Left lung (tissue), 10 donors: Measurements from ENCODE around the gene KCNH2. TPM values are rescaled to one million over a fixed set of nuclear protein-coding genes. Genes with fewer than 3 reads are reported as not detected.

ENCODE experiments used
- ATAC-seq: fragments of 200-7000 bp; cut with Tn5 transposase; one replicate; pipeline ENCODE4 v1.9.1; 2020; ENCODE audit warnings: moderate library complexity
- DNase-seq, 4 donors: peaks; one replicate each; pipeline ENCODE4 v3.0.0-alpha.2; 2013 to 2020
- H3K27ac ChIP-seq, 2 donors: fragments of 200-600 bp; sonication (generic) in 1 of 2; one replicate each; pipeline versions ENCODE4 v1.5.0 to v1.8.0; 2020 to 2021
- H3K27me3 ChIP-seq, 2 donors: fragments of 200-600 bp; sonication (generic) in 1 of 2; one replicate each; pipeline versions ENCODE4 v1.5.0 to v1.8.0; 2020 to 2021
- H3K36me3 ChIP-seq, 2 donors: fragments of 200-600 bp; sonication (generic) in 1 of 2; one replicate each; pipeline versions ENCODE4 v1.5.0 to v1.8.0; 2020 to 2021
- H3K4me1 ChIP-seq, 2 donors: fragments of 200-600 bp; one replicate each; pipeline ENCODE4 v1.8.0; 2021
- H3K4me3 ChIP-seq, 2 donors: fragments of 200-600 bp; sonication (generic) in 1 of 2; one replicate each; pipeline versions ENCODE4 v1.5.0 to v1.8.0; 2020 to 2021; ENCODE audit warnings: mild to moderate bottlenecking in 1 of 2
- H3K9me3 ChIP-seq, 2 donors: fragments of 200-600 bp; sonication (generic) in 1 of 2; one replicate each; pipeline versions ENCODE4 v1.5.0 to v1.8.0; 2020 to 2021
- CTCF ChIP-seq, 2 donors: fragments of 200-600 bp; sonication (generic) in 1 of 2; IDR thresholded peaks; one replicate each; pipeline versions ENCODE4 v1.5.0 to v1.8.0; 2021; ENCODE audit warnings: antibody characterized with exemption in 2 of 2
- intact Hi-C, 2 donors: fragments of 100-400 bp; cut with DNase I; formaldehyde crosslinking; loops; one replicate each; pipeline versions ENCODE4 v1.11.2 to v1.14.2; 2022
- polyA plus RNA-seq, 6 donors: library from polyadenylated mRNA; unstranded; fragments of 120-200 nt; gene quantifications; one replicate each; pipeline ENCODE4 v1.2.1, GENCODE V29; 2013; ENCODE audit not compliant: insufficient read length in 6 of 6
- total RNA-seq, 2 donors: library from RNA; stranded (reverse); fragmentation: NEBNext Ultra II Directional; extraction: Animal tissue kit (Norgen Biotek cat#: 25700); gene quantifications; one replicate each; pipeline ENCODE4 v1.2.1, GENCODE V29; 2021
- donor health status: DM: no; HTN: yes; CAD: no.
- donor health status: DM: no; HTN: no; CAD: no.

KCNH2 gene
- total and polyA plus RNA-seq, 8 donors: 0.82 to 5.3 (median 4.2) TPM

GRCh38 chr7:150904011-150904909 lies 73.9 kb downstream of the KCNH2 start:
- H3K27me3 ChIP-seq: peaks cover 0 to 46% of the 10 kb centered on the region in 2 donors
- no peaks in the 10 kb centered on the region for H3K9me3 ChIP-seq
- ATAC-seq: no peak
- no peak overlapping the region for H3K4me3 ChIP-seq
- TF ChIP-seq CTCF (IDR thresholded peaks at IDR 0.05): no peak
- H3K36me3 ChIP-seq: no peaks in the 10 kb centered on the region
- H3K4me1 ChIP-seq: peaks cover 0 to 7% of the 10 kb centered on the region in 2 donors
- intact Hi-C loops: no loop called here
- H3K27ac ChIP-seq: no peak overlapping the region
- DNase-seq: no peak

- ATAC-seq (peak; percentile 92), DNase-seq (peak in 3 of 4 donors; percentile 49 to 86 (median 76))
- intact Hi-C loops: no loop called here
- Histone ChIP-seq H3K4me3 (no peak overlapping the region), H3K36me3 (no peaks in the 10 kb centered on the region), H3K9me3 (no peaks in the 10 kb centered on the region), H3K27me3 (peaks cover 0 to 48% of the 10 kb centered on the region in 2 donors), H3K27ac (no peak overlapping the region), H3K4me1 (peaks cover 0 to 9% of the 10 kb centered on the region in 2 donors)
- no peak for TF ChIP-seq CTCF (IDR thresholded peaks at IDR 0.05)
These were observed 74.5 kb downstream of the KCNH2 start for GRCh38 chr7:150903606-150904005.

- H3K4me3 ChIP-seq: no peak overlapping the region
- TF ChIP-seq CTCF (IDR thresholded peaks at IDR 0.05): no peak
- peaks cover 0 to 14% of the 10 kb centered on the region in 2 donors for H3K4me1 ChIP-seq
- no peak for ATAC-seq
- H3K9me3 ChIP-seq: no peaks in the 10 kb centered on the region
- intact Hi-C loops: no loop called here
- H3K27ac ChIP-seq: no peak overlapping the region
- peaks cover 0 to 49% of the 10 kb centered on the region in 2 donors for H3K27me3 ChIP-seq
- no peaks in the 10 kb centered on the region for H3K36me3 ChIP-seq
- DNase-seq: peak in 1 of 4 donors; percentile 45
These were observed 75.8 kb downstream of the KCNH2 start for GRCh38 chr7:150902078-150903033.

- Histone ChIP-seq H3K27me3 (peaks cover 7 to 59% of the 10 kb centered on the region in 2 donors), H3K4me3 (no peak overlapping the region), H3K4me1 (peaks cover 0 to 14% of the 10 kb centered on the region in 2 donors), H3K9me3 (no peaks in the 10 kb centered on the region), H3K36me3 (no peaks in the 10 kb centered on the region), H3K27ac (no peak overlapping the region)
- intact Hi-C loops: no loop called here
- ATAC-seq: no peak
- peak in 1 of 4 donors; percentile 49 for DNase-seq
- TF ChIP-seq CTCF (IDR thresholded peaks at IDR 0.05): no peak
These were observed 76.7 kb downstream of the KCNH2 start for GRCh38 chr7:150901160-150902035.
